H1 (cell line): ENCODE measurements around the gene LHFPL2.

Source experiments
- CHD2 ChIP-seq: IDR thresholded peaks from 2 replicates; pipeline ENCODE4 v1.6.1; 2012; ENCODE audit warnings: low read length, improper control_type of control experiment
- EZH2 ChIP-seq: fragments of 200-600 bp; sonication (generic); IDR thresholded peaks from 2 replicates; pipeline ENCODE4 v1.7.1; 2012; ENCODE audit warnings: low read depth, mild to moderate bottlenecking, moderate library complexity, low read length, inconsistent platforms; ENCODE audit not compliant: severe bottlenecking
- GABPA ChIP-seq: IDR thresholded peaks from 2 replicates; pipeline ENCODE4 v1.6.1; 2011; ENCODE audit warnings: mild to moderate bottlenecking, low read length, moderate library complexity, borderline replicate concordance; ENCODE audit not compliant: insufficient read depth
- JUN ChIP-seq: IDR thresholded peaks from 2 replicates; pipeline ENCODE4 v1.6.1; 2011; ENCODE audit warnings: low read depth, mild to moderate bottlenecking, improper control_type of control experiment, low read length
- POLR2A ChIP-seq, 2 experiments: IDR thresholded peaks; 1 replicate in 1 of 2; 2 replicates in 1 of 2; pipeline ENCODE4 v1.6.1; 2011; ENCODE audit warnings: low read depth in 2 of 2, low read length in 2 of 2, mild to moderate bottlenecking in 2 of 2; ENCODE audit errors: control extremely low read depth in 1 of 2
- TAF1 ChIP-seq: IDR thresholded peaks from 2 replicates; pipeline ENCODE4 v1.6.1; 2011; ENCODE audit warnings: mild to moderate bottlenecking, low read depth, low read length
- YY1 ChIP-seq: IDR thresholded peaks from 2 replicates; pipeline ENCODE4 v1.6.1; 2011; ENCODE audit warnings: low read depth, mild to moderate bottlenecking, low read length
- TF ChIP-seq, protein P1 (sequence below), 3 experiments: IDR thresholded peaks; 1 replicate in 2 of 3; 2 replicates in 1 of 3; pipeline versions ENCODE4 v1.5.1 to v1.6.1; 2011; ENCODE audit warnings: low read length in 3 of 3, mild to moderate bottlenecking in 3 of 3, inconsistent platforms in 2 of 3, low read depth in 1 of 3, moderate library complexity in 1 of 3; ENCODE audit not compliant: insufficient read depth in 1 of 3; ENCODE audit errors: control extremely low read depth in 1 of 3
- TF ChIP-seq, protein P2 (sequence below): IDR thresholded peaks from 2 replicates; pipeline ENCODE4 v1.6.1; 2011; ENCODE audit warnings: low read depth, mild to moderate bottlenecking, low read length; ENCODE audit not compliant: insufficient read depth

DNA sequence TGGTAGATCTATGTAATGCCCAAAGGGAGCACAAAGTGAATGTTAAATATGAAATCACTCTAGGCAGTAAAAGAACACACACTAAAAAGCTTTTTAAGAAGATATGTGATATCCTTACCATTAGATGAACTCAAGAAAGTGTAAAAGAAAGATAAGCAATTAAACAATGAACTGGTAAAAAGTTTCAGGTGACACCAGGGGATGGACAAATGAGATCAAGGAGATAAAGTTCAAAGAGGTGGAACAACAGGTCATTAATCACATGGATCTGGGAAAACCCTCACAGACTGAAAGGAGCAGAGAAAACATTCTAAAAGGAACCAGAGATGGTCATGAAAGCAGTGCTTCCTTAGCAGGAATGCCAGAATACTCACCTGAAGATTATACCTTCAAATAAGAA is 40.7 kb downstream of the LHFPL2 start:
- TF ChIP-seq EZH2: no peak
- TF ChIP-seq, protein P1, sequence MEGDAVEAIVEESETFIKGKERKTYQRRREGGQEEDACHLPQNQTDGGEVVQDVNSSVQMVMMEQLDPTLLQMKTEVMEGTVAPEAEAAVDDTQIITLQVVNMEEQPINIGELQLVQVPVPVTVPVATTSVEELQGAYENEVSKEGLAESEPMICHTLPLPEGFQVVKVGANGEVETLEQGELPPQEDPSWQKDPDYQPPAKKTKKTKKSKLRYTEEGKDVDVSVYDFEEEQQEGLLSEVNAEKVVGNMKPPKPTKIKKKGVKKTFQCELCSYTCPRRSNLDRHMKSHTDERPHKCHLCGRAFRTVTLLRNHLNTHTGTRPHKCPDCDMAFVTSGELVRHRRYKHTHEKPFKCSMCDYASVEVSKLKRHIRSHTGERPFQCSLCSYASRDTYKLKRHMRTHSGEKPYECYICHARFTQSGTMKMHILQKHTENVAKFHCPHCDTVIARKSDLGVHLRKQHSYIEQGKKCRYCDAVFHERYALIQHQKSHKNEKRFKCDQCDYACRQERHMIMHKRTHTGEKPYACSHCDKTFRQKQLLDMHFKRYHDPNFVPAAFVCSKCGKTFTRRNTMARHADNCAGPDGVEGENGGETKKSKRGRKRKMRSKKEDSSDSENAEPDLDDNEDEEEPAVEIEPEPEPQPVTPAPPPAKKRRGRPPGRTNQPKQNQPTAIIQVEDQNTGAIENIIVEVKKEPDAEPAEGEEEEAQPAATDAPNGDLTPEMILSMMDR (IDR thresholded peaks at IDR 0.05; ENCODE audit: control extremely low read depth in 1 of 3, insufficient read depth in 1 of 3, low read depth in 1 of 3, low read length in 3 of 3): no peak
- no peak for TF ChIP-seq GABPA
- TF ChIP-seq POLR2A (IDR thresholded peaks at IDR 0.05; ENCODE audit: control extremely low read depth in 1 of 2, low read depth in 2 of 2, low read length in 2 of 2): no peak
- no peak for TF ChIP-seq CHD2
- TF ChIP-seq TAF1: no peak
- no peak for TF ChIP-seq JUN
- TF ChIP-seq, protein P2, sequence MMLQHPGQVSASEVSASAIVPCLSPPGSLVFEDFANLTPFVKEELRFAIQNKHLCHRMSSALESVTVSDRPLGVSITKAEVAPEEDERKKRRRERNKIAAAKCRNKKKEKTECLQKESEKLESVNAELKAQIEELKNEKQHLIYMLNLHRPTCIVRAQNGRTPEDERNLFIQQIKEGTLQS: no peak
- TF ChIP-seq YY1: no peak
